Colon (tissue), 2 donors: ENCODE results near the gene PILRA.
"Not testable (repeated sequence)": the region's sequence is repeated elsewhere in the genome, so short reads cannot be mapped to it uniquely, and the experiment has no call there.

ENCODE experiments used
- FAIRE-seq: peaks from 2 replicates; lab custom pipeline; 2012; peaks lifted over from hg19 to GRCh38; lab: Jason Lieb, UNC
- donor health status: control.
- donor health status: control.

Gene PILRA

GRCh38 chr7:100373261-100373831 is at the start of gene PILRA:
TSS of gene PILRA (plus strand) at chr7:100373487. CDS start at chr7:100373657, 170 bp downstream.
- FAIRE-seq, result no peak

DNA sequence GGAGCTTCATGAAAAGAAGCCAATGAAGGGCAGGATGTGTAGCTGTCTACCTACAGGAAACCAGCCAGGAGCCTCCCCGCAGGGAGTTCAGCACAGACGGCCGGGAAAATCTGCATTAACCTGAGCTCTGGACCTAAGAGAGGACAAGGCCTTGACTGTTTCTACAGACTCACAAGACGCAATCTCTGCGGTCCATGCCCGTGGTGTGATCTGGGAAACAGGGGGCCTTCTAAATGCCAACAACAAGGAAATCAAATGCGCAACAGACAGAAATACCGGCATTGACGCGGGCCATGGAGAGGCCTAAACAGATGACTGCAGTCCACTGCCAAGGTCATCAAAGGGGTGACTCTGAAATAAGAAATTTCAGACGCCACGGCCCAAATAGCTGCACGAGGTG is 49.1 kb upstream of the PILRA start:
- FAIRE-seq, result not testable (repeated sequence)

- not testable (repeated sequence) for FAIRE-seq
Observed at GRCh38 chr7:100325671-100326070, 47.6 kb upstream of the PILRA start.

DNA sequence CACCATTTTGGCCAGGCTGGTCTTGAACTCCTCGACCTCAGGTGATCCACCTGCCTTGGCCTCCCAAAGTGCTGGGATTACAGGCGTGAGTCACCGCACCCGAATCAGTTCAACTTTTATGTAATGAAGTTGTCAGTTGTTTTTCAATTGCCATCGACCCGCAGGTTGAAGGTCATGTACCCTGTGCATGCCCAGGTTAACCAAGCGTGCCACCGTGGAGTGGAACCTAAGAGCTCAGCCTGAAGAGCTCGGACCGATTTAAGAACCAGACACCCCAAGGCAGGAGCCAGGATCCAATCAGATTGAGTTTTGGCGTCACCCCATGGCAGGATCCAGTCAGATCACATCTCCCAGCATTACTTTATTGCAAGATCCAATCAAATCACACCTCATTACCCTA is 46.4 kb upstream of the PILRA start:
- FAIRE-seq, result not testable (repeated sequence)

DNA sequence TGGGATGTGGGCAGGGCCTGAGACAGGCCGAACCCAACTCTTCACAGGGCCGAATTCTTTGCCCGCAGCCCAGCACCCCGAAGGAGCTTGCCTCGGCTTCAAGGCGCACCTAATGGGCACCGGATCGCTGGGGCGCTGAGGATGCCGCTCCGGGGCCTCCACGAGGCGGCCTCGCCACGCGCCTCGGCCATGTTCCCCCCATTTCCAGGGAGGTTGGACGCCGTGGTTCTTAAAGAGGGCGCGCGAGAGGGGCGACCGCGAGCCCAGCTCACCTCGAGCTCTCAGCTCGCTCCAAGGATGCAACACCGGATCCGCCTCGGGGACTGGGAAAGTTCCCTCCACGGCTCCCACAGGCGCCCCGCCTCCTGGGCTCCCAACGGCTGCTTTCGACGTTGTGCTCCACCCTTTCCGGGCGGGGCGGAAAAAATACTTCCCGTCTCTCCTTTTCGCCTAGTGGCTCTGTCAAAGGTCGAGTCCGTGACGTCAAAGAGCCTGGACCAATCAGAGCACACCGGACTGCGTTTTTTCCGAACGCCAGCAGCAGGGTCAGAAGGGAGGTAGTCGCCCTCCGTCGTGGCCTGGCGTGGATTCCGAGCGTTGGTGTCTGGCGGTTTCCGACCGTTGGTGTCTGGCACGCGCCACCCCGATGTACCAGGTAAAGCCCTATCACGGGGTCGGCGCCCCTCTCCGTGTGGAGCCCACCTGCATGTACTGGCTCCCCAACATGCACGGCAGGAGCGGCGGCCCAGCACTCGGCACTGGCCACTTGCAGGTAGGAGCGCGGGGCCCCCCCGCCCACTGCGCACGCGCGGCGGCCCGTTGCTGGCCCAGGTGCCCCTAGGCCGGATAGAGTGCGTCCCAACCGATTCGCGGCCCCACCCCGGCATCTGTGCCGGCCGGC is 37.5 kb upstream of the PILRA start:
- peak; percentile 70 for FAIRE-seq

- not testable (repeated sequence) for FAIRE-seq
Observed at GRCh38 chr7:100338083-100338696, 35.1 kb upstream of the PILRA start.

- FAIRE-seq, result not testable (repeated sequence)
Observed at GRCh38 chr7:100341286-100341685, 32.0 kb upstream of the PILRA start.

DNA sequence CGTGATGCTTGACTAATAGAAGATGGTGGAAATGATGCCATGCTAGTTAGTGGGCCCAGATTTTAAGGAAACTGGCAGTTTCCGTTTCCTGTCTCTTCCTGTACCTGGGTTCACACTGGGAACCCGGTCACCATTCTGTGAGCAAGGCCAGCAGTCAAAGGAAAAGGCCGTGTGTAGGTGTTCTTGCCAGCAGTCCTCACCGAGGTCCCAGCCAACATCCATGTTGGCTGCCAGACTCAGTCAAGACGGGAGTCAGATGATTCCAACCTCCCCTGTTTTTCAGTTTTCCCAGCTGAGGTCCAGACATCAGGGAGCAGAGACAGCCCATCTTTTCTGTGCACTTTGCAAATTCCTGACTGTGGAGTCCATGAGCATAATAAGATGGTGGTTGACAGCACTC is 30.5 kb upstream of the PILRA start:
- FAIRE-seq, result no peak

DNA sequence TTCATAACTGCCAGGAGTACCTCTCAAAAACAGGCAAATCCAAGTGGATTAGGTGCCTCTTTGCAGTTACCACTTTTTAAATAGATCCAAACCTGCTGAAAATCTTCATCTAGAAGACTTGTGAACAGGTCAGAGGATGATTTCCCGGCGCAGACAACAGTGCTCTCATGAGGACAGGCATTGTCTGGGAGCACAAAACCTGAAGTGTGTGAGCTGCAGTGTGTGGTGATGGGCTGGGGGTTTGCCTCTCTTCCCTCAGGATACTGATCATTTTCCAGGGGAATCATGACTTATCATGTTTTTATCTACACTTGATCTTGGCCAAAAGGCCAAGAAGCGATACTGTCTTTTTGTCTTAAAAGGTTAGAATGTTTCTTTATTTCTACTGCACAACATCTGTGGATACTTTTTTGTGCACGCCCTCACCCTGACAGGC is 29.1 kb upstream of the PILRA start:
- FAIRE-seq, result not testable (repeated sequence)

- not testable (repeated sequence) for FAIRE-seq
Observed at GRCh38 chr7:100344560-100345287, 28.6 kb upstream of the PILRA start.

DNA sequence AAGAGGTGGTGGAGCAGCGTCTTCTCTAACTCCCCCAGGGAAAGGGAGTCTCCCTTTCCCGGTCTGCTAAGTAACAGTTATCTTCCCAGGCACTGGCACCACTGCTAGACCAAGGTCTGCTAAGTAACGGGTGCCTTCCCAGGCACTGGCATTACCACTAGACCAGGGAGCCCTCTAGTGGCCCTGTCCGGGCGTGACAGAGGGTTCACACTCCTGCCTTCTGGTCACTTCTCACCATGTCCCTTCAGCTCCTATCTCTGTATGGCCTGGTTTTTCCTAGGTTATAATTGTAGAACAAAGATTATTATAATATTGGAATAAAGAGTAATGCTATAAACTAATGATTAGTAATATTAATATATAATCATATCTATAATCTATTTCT is 28.0 kb upstream of the PILRA start:
- not testable (repeated sequence) for FAIRE-seq

- no peak for FAIRE-seq
Observed at GRCh38 chr7:100346921-100347320, 26.4 kb upstream of the PILRA start.

GRCh38 chr7:100348805-100349204 is 24.5 kb upstream of the PILRA start:
- FAIRE-seq, result no peak

GRCh38 chr7:100349757-100350156 is 23.5 kb upstream of the PILRA start:
- FAIRE-seq, result no peak

DNA sequence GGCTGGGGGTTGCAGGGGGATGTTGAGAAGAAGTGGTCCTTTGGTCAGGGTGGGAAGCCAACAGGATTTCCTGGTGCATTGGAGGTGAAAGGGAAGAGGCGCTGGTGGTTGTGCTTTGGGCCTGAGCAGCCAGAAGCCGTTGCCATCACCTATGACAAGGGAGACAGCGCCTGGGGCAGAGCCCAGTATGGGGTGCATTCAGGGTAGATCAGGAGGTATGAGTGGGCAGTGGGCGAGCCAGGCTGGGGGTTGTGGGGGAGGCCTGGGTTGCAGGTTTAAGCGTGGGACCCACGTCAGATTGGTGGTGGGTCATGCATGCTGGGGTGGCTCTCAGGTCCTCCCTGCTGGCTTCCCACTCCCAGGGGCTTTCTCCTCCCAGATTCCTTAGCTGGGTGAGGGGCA is 21.6 kb upstream of the PILRA start:
- FAIRE-seq, result no peak

DNA sequence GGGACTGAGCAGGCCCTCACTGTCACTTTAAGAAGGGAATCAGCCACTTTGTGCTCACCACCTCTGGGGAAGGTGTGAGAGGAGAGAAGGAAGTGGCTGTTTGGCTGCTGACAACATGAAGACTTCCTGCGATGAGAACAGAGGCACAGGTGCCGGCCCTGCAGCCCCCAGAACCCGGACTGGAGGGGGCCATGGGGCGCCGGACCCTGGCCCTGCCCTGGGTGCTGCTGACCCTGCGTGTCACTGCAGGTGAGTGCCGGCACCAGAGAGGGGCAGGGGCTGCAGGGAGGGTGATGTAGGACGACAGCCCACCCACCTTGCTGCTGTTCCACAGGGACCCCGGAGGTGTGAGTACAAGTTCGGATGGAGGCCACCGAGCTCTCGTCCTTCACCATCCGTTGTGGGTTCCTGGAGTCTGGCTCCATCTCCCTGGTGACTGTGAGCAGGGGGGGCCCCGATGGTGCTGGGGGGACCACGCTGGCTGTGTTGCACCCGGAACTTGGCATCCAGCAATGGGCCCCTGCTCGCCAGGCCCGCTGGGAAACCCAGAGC is 21.0 kb upstream of the PILRA start:
- not testable (repeated sequence) for FAIRE-seq

- FAIRE-seq, result no peak
Observed at GRCh38 chr7:100352984-100353684, 20.2 kb upstream of the PILRA start.

DNA sequence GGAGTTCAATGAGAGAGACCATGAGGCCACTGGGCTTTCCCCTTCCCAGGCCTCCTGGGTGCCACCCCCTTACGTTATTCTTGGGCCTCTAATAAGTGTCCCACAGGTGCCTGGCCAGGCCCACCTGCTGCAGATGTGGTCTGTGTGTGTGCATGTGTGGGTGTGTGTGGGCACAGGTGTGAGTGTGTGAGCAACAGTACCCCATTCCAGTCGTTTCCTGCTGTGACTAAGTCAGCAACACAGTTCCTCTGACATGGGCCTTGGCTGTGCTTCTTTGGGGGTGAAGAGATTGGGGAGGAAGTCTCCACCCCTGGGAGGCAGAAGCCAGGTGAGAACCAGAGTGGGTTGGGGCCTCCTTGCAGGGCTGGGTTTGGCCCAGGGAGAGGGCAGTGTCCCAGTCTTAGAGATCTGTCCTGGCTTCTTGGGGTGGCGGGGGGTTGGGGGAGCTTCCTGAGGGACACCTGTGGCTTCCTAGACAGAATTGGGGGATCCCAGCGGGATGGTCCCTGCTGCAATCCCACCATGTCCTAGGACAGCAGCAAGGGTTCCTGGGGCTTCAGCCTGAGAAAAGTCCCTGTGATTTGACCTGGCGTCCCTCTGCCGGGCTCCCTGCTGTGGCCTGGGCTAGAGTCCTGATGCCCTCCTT is 19.5 kb upstream of the PILRA start:
- no peak for FAIRE-seq

DNA sequence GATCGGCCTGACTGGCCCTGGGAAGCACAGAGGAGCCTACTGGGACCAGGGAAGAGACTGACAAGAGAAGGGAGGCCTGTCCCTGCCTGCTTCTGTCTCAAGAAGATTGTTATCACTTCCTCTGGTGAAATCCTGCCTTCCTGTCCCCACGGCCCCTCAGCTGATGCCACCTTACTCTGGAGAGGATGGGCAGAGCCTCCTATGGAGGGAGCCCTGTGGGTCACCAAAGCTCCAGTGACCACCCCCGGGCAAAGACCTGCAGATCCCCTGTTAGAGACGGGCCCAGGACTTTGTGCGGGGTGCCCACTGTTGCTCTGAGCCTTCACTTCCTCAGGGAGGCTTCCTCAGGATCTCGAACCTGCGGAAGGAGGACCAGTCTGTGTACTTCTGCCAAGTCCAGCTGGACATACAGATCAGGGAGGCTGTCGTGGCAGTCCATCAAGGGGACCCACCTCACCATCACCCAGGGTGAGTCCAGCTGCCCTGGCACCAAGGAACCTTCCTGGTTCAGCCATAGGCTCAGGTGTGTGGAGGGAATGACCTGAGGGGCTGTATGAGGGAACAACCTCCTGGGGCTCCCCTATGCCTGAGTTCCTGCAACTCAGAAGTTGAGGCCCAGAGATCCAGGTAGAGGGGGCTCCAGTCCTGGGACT is 16.7 kb upstream of the PILRA start:
- no peak for FAIRE-seq

- FAIRE-seq, result no peak
Observed at GRCh38 chr7:100357131-100357561, 16.1 kb upstream of the PILRA start.
